Esophagus squamous epithelium (tissue), 4 donors: ENCODE measurements around the gene ADAMTS2.

Experiments used
- CTCF ChIP-seq, 6 experiments: fragments of 450-650 bp in 4 of 6; fragments of 200-600 bp in 2 of 6; sonication (generic) in 2 of 6; IDR thresholded peaks; one replicate each; pipeline ENCODE4 v1.5.1; 2016 to 2019; ENCODE audit warnings: antibody characterized with exemption in 6 of 6, mild to moderate bottlenecking in 4 of 6, moderate library complexity in 4 of 6
- POLR2A ChIP-seq, 4 donors: fragments of 450-650 bp; IDR thresholded peaks; one replicate each; pipeline ENCODE4 v1.6.1; 2017; ENCODE audit warnings: antibody characterized with exemption in 4 of 4, mild to moderate bottlenecking in 4 of 4, moderate library complexity in 3 of 4

GRCh38 chr5:179246227-179246626 lies 99.0 kb downstream of the ADAMTS2 start:
- TF ChIP-seq CTCF (IDR thresholded peaks at IDR 0.05): no peak
- no peak for TF ChIP-seq POLR2A (IDR thresholded peaks at IDR 0.05)
